Astrocyte (in vitro differentiated cells and primary cell): ENCODE data around the gene TPT1.

Experiments
- CTCF ChIP-seq: IDR thresholded peaks from 2 replicates; pipeline ENCODE4 v1.5.1; 2011; ENCODE audit warnings: low read depth, mild to moderate bottlenecking, inconsistent platforms, low read length, moderate library complexity; ENCODE audit not compliant: insufficient read depth
- EZH2 ChIP-seq: IDR thresholded peaks from 2 replicates; pipeline ENCODE4 v1.6.1; 2012; ENCODE audit warnings: mild to moderate bottlenecking, low read length, inconsistent platforms; ENCODE audit not compliant: insufficient read depth

GRCh38 chr13:45356966-45357672 is 16.1 kb upstream of the TPT1 start:
- no peak for TF ChIP-seq CTCF
- TF ChIP-seq EZH2 = no peak
